Measurements from ENCODE around the gene POLN. TPM values are rescaled to one million over a fixed set of nuclear protein-coding genes. Genes with fewer than 3 reads are reported as not detected.

The POLN gene
- total RNA-seq, 1 experiment from 2014 or later, result 1.2 TPM

- Histone ChIP-seq H3K36me3 (ENCODE audit: control insufficient read depth, insufficient read depth, low read length) (no peaks in the 10 kb centered on the region), H3K4me1 (no peaks in the 10 kb centered on the region), H3K9me3 (no peaks in the 10 kb centered on the region), H3K27me3 (replicated peaks; ENCODE audit: control insufficient read depth, insufficient read depth, low read length) (no peaks in the 10 kb centered on the region), H3K4me3 (ENCODE audit: low read depth, low read length) (no peak overlapping the region)
- Mint-ChIP-seq H3K4me3 (ENCODE audit: unreplicated experiment) (no peak overlapping the region), H3K36me3 (ENCODE audit: insufficient read depth, unreplicated experiment) (no peaks in the 10 kb centered on the region), H3K9me3 (ENCODE audit: unreplicated experiment) (no peaks in the 10 kb centered on the region), H3K27ac (ENCODE audit: unreplicated experiment) (no peak overlapping the region), H3K4me1 (ENCODE audit: low read depth, unreplicated experiment) (no peaks in the 10 kb centered on the region), H3K27me3 (ENCODE audit: insufficient read depth, unreplicated experiment) (peaks cover 3% of the 10 kb centered on the region)
- no peak for TF ChIP-seq CTCF (IDR thresholded peaks at IDR 0.05; ENCODE audit: insufficient read depth in 1 of 2, low read depth in 1 of 2, low read length in 1 of 2, severe bottlenecking in 1 of 2, unreplicated experiment in 1 of 2)
- ChIA-PET CTCF (no interaction called here), POLR2A (no interaction called here)
- intact Hi-C loops (cut with micrococcal nuclease; ENCODE audit: unreplicated experiment), result no loop called here
- DNase-seq, result no peak
- no TSS peak for BruUV-seq (replicated peaks)
Observed at GRCh38 chr4:2125023-2125422, 116.9 kb downstream of the POLN start.

DNA sequence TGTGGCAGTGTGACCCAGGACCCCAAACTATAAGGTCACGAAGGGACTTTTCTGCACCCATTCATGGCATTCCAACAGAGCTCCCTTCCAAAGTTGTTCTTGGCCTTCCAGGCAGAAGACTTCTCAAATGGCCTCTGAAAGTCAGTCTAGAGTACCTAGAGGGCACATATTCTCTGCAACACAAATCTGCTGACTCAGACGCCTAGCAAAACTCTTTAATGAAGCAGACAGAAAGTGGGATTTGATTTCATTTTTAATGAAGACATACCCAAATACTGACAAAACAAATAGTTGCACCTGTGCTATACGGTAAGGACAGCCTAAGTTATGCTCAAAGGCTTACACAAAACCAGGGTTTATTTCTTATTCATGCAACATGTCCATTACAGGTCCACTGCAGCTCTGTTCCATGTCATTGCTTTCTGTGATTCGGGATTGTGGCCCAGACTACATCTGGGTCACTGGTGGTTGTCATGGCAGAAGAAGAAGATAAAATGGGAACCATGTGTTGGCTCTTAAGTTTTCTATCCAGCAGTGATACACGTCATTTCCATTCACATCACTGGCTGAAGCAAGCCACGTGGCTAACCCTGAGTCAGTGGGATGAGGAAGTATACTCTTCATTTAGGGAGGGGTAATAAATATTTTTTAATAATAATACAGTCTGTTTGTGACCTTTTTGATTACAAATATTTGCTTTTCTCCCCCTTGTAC lies 125.1 kb downstream of the POLN start:
- no peaks in the 10 kb centered on the region for H3K27me3 ChIP-seq (replicated peaks; ENCODE audit: control insufficient read depth, insufficient read depth, low read length)
- no peaks in the 10 kb centered on the region for H3K4me1 ChIP-seq
- no peaks in the 10 kb centered on the region for H3K9me3 Mint-ChIP-seq (ENCODE audit: unreplicated experiment)
- H3K4me1 Mint-ChIP-seq (ENCODE audit: low read depth, unreplicated experiment), result no peaks in the 10 kb centered on the region
- CTCF ChIA-PET, result no interaction called here
- peaks cover 3% of the 10 kb centered on the region for H3K27me3 Mint-ChIP-seq (ENCODE audit: insufficient read depth, unreplicated experiment)
- POLR2A ChIA-PET, result no interaction called here
- TF ChIP-seq CTCF (IDR thresholded peaks at IDR 0.05; ENCODE audit: insufficient read depth in 1 of 2, low read depth in 1 of 2, low read length in 1 of 2, severe bottlenecking in 1 of 2, unreplicated experiment in 1 of 2), result no peak
- no peak overlapping the region for H3K4me3 Mint-ChIP-seq (ENCODE audit: unreplicated experiment)
- no TSS peak for BruUV-seq (replicated peaks)
- H3K27ac Mint-ChIP-seq (ENCODE audit: unreplicated experiment), result no peak overlapping the region
- no peaks in the 10 kb centered on the region for H3K36me3 Mint-ChIP-seq (ENCODE audit: insufficient read depth, unreplicated experiment)
- intact Hi-C loops (cut with micrococcal nuclease; ENCODE audit: unreplicated experiment), result no loop called here
- no peak for DNase-seq
- no peaks in the 10 kb centered on the region for H3K9me3 ChIP-seq
- H3K4me3 ChIP-seq (ENCODE audit: low read depth, low read length), result no peak overlapping the region
- no peaks in the 10 kb centered on the region for H3K36me3 ChIP-seq (ENCODE audit: control insufficient read depth, insufficient read depth, low read length)

- intact Hi-C loops (cut with micrococcal nuclease; ENCODE audit: unreplicated experiment), result no loop called here
- peaks cover 19% of the 10 kb centered on the region for H3K9me3 Mint-ChIP-seq (ENCODE audit: unreplicated experiment)
- H3K27me3 Mint-ChIP-seq (ENCODE audit: insufficient read depth, unreplicated experiment), result no peaks in the 10 kb centered on the region
- Histone ChIP-seq H3K4me1 (no peaks in the 10 kb centered on the region), H3K36me3 (ENCODE audit: control insufficient read depth, insufficient read depth, low read length) (no peaks in the 10 kb centered on the region), H3K27me3 (replicated peaks; ENCODE audit: control insufficient read depth, insufficient read depth, low read length) (no peaks in the 10 kb centered on the region), H3K4me3 (ENCODE audit: low read depth, low read length) (no peak overlapping the region), H3K9me3 (peaks cover 16% of the 10 kb centered on the region)
- ChIA-PET CTCF (no interaction called here), POLR2A (no interaction called here)
- H3K36me3 Mint-ChIP-seq (ENCODE audit: insufficient read depth, unreplicated experiment), result no peaks in the 10 kb centered on the region
- no peak for TF ChIP-seq CTCF (IDR thresholded peaks at IDR 0.05; ENCODE audit: insufficient read depth in 1 of 2, low read depth in 1 of 2, low read length in 1 of 2, severe bottlenecking in 1 of 2, unreplicated experiment in 1 of 2)
- no peak overlapping the region for H3K27ac Mint-ChIP-seq (ENCODE audit: unreplicated experiment)
- DNase-seq, result no peak
- BruUV-seq (replicated peaks), result no TSS peak
- H3K4me1 Mint-ChIP-seq (ENCODE audit: low read depth, unreplicated experiment), result no peaks in the 10 kb centered on the region
- H3K4me3 Mint-ChIP-seq (ENCODE audit: unreplicated experiment), result no peak overlapping the region
Observed at GRCh38 chr4:2105559-2105958, 136.4 kb downstream of the POLN start.

All from Caco-2 (cell line).